PC-9 (cell line): ENCODE results near the gene RUNX1.

ENCODE experiments used
- CTCF ChIP-seq: fragments of 200-600 bp; sonication (generic); conservative IDR thresholded peaks from 2 replicates; pipeline ENCODE4 v1.6.1; 2017; ENCODE audit warnings: mixed run types, antibody characterized with exemption, mild to moderate bottlenecking, moderate library complexity
- EZH2 ChIP-seq: fragments of 200-600 bp; sonication (generic); IDR thresholded peaks from 2 replicates; pipeline ENCODE4 v1.8.0; 2017; ENCODE audit warnings: antibody characterized with exemption, low read depth

- no peak for TF ChIP-seq CTCF
- no peak for TF ChIP-seq EZH2
Measured at GRCh38 chr21:35070436-35070835, 21.3 kb upstream of the RUNX1 start.
